K562 (cell line): ENCODE results near the gene PDE6B.

Source experiments
- ELK1 ChIP-seq: sonication (generic); formaldehyde crosslinking; IDR thresholded peaks from 2 replicates; pipeline ENCODE4 v1.8.1; 2022; ENCODE audit warnings: missing genetic modification reagents
- NR3C1 ChIP-seq: sonication (generic); formaldehyde crosslinking; IDR thresholded peaks from 2 replicates; pipeline ENCODE4 v1.8.1; 2022; ENCODE audit warnings: missing genetic modification reagents
- PATZ1 ChIP-seq: fragments of 250-450 bp; sonication (Bioruptor Pico); IDR thresholded peaks from 2 replicates; pipeline ENCODE4 v1.5.0; 2020; ENCODE audit warnings: mild to moderate bottlenecking, borderline replicate concordance
- SREBF2 ChIP-seq: sonication (generic); formaldehyde crosslinking; IDR thresholded peaks from 2 replicates; pipeline ENCODE4 v1.4.0; 2020; ENCODE audit warnings: mild to moderate bottlenecking, missing genetic modification reagents
- USF1 ChIP-seq: sonication (generic); formaldehyde crosslinking; IDR thresholded peaks from 2 replicates; pipeline ENCODE4 v1.9.0; 2022; ENCODE audit warnings: mild to moderate bottlenecking, missing genetic modification reagents
- ZEB2 ChIP-seq: fragments of 450-650 bp; IDR thresholded peaks from 2 replicates; pipeline ENCODE4 v1.6.1; 2016

GRCh38 chr4:683247-683897, 58.0 kb downstream of the PDE6B start:
- TF ChIP-seq NR3C1 (CRISPR knock-in tag) (no peak), PATZ1 (CRISPR knock-in tag) (no peak), ZEB2 (no peak), USF1 (CRISPR knock-in tag) (no peak), SREBF2 (CRISPR knock-in tag) (no peak), ELK1 (no peak)
